IgD-negative memory B cell (primary cell): ENCODE data around the gene MTX1. TPM values are rescaled to one million over a fixed set of nuclear protein-coding genes. Genes with fewer than 3 reads are reported as not detected.
"Not testable (repeated sequence)": the region's sequence is repeated elsewhere in the genome, so short reads cannot be mapped to it uniquely, and the experiment has no call there.

Experiments
- H3K27ac Mint-ChIP-seq, 3 donors: one replicate each; pipeline ENCODE4 v1.8.0; 2020 to 2022; ENCODE audit warnings: mild to moderate bottlenecking in 3 of 3, mixed read lengths in 3 of 3, moderate library complexity in 1 of 3
- H3K27me3 Mint-ChIP-seq: one replicate; pipeline ENCODE4 v1.8.0; 2021; ENCODE audit warnings: mixed read lengths
- H3K36me3 Mint-ChIP-seq: one replicate; pipeline ENCODE4 v1.8.0; 2020; ENCODE audit warnings: mild to moderate bottlenecking, mixed read lengths
- H3K4me1 Mint-ChIP-seq, 3 donors: one replicate each; pipeline ENCODE4 v1.8.0; 2020 to 2022; ENCODE audit warnings: mixed read lengths in 3 of 3, mild to moderate bottlenecking in 1 of 3
- H3K4me3 Mint-ChIP-seq, 4 donors: one replicate each; pipeline ENCODE4 v1.8.0; 2020 to 2022; ENCODE audit warnings: mild to moderate bottlenecking in 4 of 4, mixed read lengths in 4 of 4, moderate library complexity in 3 of 4
- H3K9me3 Mint-ChIP-seq, 3 donors: one replicate each; pipeline ENCODE4 v1.8.0; 2020 to 2021; ENCODE audit warnings: mixed read lengths in 3 of 3, mild to moderate bottlenecking in 1 of 3
- polyA plus RNA-seq: library from polyadenylated mRNA; unstranded; fragments of 300-500 nt; fragmentation: Illumina TruSeq; gene quantifications from one replicate; pipeline ENCODE4 v1.2.3, GENCODE V29; 2021

Gene MTX1
- polyA plus RNA-seq, 1 donor from 2014 or later = 41.7 TPM

DNA sequence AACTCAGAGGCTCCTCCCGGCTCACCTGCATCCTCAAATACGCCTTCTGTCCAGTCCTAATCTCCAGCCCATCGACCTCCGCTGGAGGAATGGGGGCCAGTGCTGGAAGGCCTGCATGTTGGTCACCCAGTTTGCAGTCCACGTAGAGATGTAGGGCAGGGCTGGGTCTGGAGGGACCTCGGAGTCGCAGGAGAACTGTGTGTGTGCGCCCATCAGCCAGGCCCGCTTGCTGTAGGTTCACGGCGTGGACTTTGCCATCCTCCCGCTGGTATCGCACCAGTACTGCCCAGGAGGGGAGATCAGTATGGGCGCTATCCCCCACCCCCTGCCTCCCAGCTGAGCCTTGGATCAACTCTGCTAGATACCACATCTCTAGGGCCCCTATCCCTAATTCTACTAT lies 3.5 kb upstream of the MTX1 start:
- H3K4me3 Mint-ChIP-seq = peak overlapping the region in 1 of 4 donors; percentile 41
- H3K4me1 Mint-ChIP-seq = peaks cover 13 to 18% (median 14%) of the 10 kb centered on the region in 3 donors
- no peaks in the 10 kb centered on the region for H3K9me3 Mint-ChIP-seq
- H3K27ac Mint-ChIP-seq = no peak overlapping the region
- no peaks in the 10 kb centered on the region for H3K36me3 Mint-ChIP-seq
- peaks cover 1% of the 10 kb centered on the region for H3K27me3 Mint-ChIP-seq

DNA sequence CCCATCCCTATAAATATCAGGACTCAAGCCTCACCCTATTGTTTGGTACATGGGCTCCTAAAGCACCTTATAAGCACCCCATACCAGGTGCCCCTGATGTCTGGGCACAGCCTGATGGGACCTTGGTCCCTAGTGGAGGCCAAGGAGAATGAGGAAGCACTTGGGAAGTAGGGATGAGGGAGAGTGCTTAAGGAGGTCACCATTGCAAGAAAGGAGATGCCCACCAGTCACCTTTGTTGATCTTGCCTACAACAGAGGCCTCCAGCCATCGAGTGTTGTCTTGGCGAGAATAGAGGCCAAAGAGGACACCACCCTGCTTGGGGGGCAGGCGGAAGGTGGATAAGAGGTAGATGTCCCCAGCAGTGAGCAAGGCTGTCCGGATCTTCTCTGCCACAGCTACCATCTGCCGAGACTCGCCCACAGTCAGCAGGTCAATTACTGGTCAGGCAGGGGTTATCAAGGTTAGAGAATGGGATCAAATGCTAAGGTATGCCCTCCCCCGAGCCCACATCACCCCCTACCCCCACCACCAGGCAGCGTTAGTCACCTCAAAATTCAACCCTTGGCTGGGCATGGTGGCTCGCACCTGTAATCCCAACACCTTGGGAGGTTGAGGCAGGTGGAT lies 2.4 kb upstream of the MTX1 start:
- H3K27me3 Mint-ChIP-seq = peaks cover 1% of the 10 kb centered on the region
- peak overlapping the region in 1 of 4 donors; percentile 6 for H3K4me3 Mint-ChIP-seq
- peaks cover 13 to 18% (median 14%) of the 10 kb centered on the region in 3 donors for H3K4me1 Mint-ChIP-seq
- no peaks in the 10 kb centered on the region for H3K9me3 Mint-ChIP-seq
- no peaks in the 10 kb centered on the region for H3K36me3 Mint-ChIP-seq
- peak overlapping the region in 2 of 3 donors; percentile 39 to 47 for H3K27ac Mint-ChIP-seq

DNA sequence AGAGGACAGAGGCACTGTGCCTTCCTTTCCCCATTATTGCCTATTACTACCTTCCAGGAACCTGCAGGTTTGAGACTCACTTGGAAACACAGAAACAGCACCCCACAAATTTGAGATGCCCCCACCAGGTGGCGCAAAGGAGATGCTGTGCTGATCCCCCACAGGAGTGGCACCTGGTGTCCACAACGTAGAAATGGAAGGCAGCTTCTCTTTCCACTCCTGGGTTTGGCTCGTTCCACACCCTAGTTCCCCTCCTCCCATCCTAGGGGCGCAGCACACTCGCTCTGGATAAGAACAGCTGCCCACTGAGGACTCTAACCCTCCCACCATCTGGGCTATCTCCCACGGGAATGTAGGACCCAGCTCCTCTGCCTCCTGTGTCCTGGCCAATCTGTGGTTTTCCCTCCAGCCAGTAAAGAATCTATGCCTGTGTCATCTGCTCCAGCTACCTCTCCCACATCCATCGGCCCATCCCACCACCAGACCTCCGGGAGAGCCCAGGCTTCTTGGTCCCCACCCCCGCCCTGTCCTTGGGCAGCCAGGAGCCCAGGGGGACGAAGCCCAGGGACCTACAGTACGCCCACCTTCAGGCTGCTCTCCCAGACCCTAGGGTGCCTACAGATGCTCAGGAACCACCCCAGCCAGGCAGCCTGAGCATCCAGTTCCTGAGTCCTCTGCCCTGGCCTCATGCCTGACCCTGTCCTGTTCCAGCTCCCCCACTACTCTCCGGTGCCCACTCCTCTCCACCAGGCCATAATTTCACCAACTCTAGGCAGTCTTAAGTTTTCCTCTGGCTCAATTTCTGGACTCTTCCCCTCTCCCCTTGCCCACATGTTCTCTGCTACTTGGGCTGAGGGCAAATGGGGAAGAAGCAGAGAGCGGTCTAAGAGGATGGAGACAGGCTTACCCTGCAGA lies 1.3 kb upstream of the MTX1 start:
- Mint-ChIP-seq H3K27ac (peak overlapping the region; percentile 98 to 99 (median 98)), H3K9me3 (no peaks in the 10 kb centered on the region), H3K4me1 (peaks cover 13 to 18% (median 14%) of the 10 kb centered on the region in 3 donors), H3K36me3 (no peaks in the 10 kb centered on the region), H3K4me3 (peak overlapping the region; percentile 60 to 91 (median 82)), H3K27me3 (peaks cover 1% of the 10 kb centered on the region)

GRCh38 chr1:155207806-155208540 lies 522 bp upstream of the MTX1 start, which contains the start of gene THBS3:
TSS of gene THBS3 (minus strand) at chr1:155207897. CDS start at chr1:155207876, 21 bp downstream.
- Mint-ChIP-seq H3K27ac (peak within 1 kb of the TSS; percentile 98 to 99 (median 98)), H3K27me3 (peaks cover 1% of the 10 kb centered on the region), H3K9me3 (no peaks in the 10 kb centered on the region), H3K4me3 (peak within 1 kb of the TSS; percentile 83 to 97 (median 92)), H3K4me1 (peaks cover 13 to 18% (median 14%) of the 10 kb centered on the region in 3 donors), H3K36me3 (no peaks in the 10 kb centered on the region)

GRCh38 chr1:155209312-155209721 lies 822 bp downstream of the MTX1 start:
- H3K4me3 Mint-ChIP-seq = peak overlapping the region; percentile 83 to 97 (median 92)
- H3K9me3 Mint-ChIP-seq = no peaks in the 10 kb centered on the region
- H3K36me3 Mint-ChIP-seq = no peaks in the 10 kb centered on the region
- peak overlapping the region; percentile 98 to 99 (median 98) for H3K27ac Mint-ChIP-seq
- H3K27me3 Mint-ChIP-seq = peaks cover 1% of the 10 kb centered on the region
- H3K4me1 Mint-ChIP-seq = peaks cover 13 to 18% (median 14%) of the 10 kb centered on the region in 3 donors

DNA sequence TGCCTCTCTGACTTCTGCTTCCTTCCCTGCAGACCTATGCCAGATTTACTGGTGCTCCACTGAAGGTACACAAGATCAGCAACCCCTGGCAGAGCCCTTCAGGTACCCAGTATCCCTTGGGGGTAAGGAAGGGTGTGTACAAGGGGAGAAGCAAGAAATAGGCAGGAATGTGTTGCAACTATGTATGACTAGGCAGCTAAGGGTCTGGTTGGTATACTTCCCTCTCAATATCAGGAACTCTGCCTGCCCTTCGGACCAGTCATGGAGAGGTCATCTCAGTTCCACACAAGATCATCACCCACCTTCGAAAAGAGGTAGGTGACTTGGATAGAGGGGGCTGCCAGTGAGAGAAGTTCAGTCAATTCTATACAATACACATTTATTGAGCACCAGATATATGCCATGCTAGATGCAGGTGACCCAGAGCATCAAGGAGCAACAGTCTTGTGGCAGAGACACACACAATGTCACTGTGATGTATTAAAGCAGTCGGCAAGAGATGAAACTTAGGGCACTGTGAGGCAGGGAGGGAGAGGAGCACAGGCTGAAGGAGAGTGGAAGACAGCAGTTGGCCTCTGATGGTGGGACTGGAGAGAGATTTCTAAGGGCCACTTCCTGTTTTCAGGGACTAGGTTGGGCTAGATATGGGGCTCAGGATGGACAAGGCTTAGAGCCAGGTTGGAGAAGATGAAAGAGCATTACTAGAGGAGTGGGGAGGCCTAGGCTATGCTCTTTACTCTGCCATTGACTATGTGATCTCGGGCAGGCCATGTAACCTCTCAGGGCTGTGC lies 2.0 kb downstream of the MTX1 start:
- H3K27me3 Mint-ChIP-seq = peaks cover 1% of the 10 kb centered on the region
- H3K36me3 Mint-ChIP-seq = no peaks in the 10 kb centered on the region
- H3K27ac Mint-ChIP-seq = peak overlapping the region; percentile 24 to 99 (median 90)
- H3K4me3 Mint-ChIP-seq = peak overlapping the region in 3 of 4 donors; percentile 55 to 91 (median 71)
- H3K9me3 Mint-ChIP-seq = no peaks in the 10 kb centered on the region
- peaks cover 13 to 18% (median 14%) of the 10 kb centered on the region in 3 donors for H3K4me1 Mint-ChIP-seq

DNA sequence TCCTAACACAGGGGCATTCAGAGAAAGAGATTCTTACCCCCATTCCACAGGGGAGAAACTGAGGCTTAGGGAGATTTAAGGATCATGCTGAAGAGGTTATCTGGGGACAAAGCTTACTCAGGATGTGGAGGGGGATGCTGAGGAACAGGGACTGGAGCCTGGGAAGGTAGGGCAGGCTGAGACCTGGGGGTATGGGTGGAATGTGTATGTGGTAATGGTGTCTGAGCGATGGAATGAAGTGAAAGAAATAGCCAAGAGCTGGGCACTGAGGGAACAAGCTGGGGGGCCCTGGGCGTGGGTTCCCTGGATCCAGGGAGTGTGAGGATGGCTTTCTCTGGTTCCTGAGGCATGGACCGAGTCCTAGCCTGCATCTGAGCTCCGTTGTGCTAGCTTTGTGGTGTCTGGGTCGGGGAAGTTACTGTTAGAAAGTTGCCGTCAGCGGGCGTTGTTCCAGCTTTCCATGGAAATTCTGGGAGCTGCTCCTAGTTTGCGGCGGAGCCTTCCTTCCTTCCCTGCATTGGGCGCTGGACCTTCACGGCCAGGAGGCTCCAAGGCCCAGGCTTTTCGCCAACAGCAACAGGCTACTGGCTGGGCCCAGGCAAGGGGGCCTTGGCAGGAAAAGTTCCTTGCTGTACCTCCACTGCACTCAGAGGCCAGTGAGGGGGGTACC lies 3.0 kb downstream of the MTX1 start:
- H3K4me1 Mint-ChIP-seq = peaks cover 13 to 18% (median 14%) of the 10 kb centered on the region in 3 donors
- not testable (repeated sequence) for H3K36me3 Mint-ChIP-seq, H3K27me3 Mint-ChIP-seq, H3K9me3 Mint-ChIP-seq
- H3K27ac Mint-ChIP-seq = peak overlapping the region in 2 of 3 donors; percentile 67 to 90
- peak overlapping the region in 1 of 4 donors; percentile 5 for H3K4me3 Mint-ChIP-seq

DNA sequence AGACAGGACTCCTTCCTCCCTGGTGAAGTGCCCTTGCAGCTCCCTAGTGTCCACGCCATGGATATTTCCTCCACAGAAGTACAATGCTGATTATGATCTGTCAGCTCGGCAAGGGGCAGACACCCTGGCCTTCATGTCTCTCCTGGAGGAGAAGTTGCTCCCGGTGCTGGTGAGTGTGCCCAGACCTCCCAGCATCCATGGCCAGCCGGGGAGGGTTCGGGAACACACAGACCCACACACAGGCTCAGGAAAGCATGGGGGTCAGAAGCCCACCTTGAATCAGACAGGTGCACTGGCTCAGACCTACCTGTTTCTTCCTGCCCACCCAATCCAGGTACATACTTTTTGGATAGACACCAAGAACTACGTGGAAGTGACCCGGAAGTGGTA lies 3.6 kb downstream of the MTX1 start:
- not testable (repeated sequence) for H3K4me3 Mint-ChIP-seq, H3K27me3 Mint-ChIP-seq, H3K9me3 Mint-ChIP-seq, H3K36me3 Mint-ChIP-seq
- Mint-ChIP-seq H3K4me1 (peaks cover 9 to 15% (median 10%) of the 10 kb centered on the region in 3 donors), H3K27ac (peak overlapping the region in 1 of 3 donors; percentile 42)

DNA sequence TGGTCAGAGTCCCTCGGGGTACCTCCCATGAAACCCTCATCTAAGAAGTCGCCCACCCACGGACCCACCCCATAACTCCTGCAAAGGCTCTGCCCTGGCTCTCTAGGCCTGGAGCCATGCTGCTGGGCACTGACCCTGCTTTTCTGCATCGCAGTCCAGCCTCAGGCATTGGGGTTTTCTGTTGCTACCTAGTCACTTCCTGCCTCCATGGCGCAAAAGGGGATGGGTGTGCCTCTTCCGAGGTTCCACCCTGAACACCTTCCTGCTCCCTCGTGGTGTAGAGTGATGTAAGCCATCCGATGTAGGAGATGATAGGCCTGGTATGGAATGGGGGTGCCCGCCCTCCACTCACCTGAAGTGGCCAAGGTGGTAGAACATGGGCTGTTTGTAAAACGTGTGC lies 6.2 kb downstream of the MTX1 start:
- H3K27ac Mint-ChIP-seq = peak overlapping the region in 2 of 3 donors; percentile 1 to 48

DNA sequence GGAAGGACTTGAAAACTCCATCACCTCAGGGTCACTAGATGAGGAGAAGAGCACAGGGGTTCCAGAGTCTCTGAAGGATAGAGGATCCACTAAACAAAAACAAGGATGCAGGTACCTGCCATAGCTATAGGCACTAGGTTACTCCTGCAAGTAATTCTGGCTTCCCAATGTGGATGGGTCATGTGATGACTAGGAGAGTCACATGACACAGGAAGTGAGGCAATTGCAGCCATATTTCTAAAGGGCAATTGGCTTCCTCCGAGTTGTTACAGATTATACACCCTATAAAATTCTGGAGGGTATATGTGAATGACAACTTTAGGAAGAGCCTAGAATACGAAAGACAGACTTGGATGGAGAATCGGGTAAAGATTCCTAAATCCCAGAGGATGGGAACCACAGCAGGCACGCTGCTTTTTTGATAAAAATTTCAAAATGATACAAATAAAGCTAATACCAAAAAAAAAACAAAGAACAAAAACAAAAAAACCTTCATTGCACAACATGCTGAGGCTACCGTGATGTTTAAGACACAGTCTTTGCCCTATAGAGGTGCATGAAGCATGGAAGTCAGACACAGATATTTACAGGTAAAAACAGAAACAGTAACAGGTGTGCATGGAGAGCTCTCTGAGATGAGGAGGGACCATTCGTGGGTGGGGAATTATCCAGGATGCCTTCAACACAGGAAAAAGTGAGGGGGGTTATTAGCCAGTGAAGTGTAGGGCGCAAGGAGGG lies 10.5 kb downstream of the MTX1 start:
- peaks cover 7 to 16% (median 12%) of the 10 kb centered on the region in 3 donors for H3K4me1 Mint-ChIP-seq
- H3K27ac Mint-ChIP-seq = peak overlapping the region in 1 of 3 donors; percentile 56
- H3K36me3 Mint-ChIP-seq = no peaks in the 10 kb centered on the region
- H3K27me3 Mint-ChIP-seq = no peaks in the 10 kb centered on the region
- H3K4me3 Mint-ChIP-seq = no peak overlapping the region
- H3K9me3 Mint-ChIP-seq = no peaks in the 10 kb centered on the region

More for the DNA sequence above, 6.2 kb downstream of the MTX1 start:
- H3K4me1 Mint-ChIP-seq, H3K4me3 Mint-ChIP-seq, H3K9me3 Mint-ChIP-seq, H3K36me3 Mint-ChIP-seq, H3K27me3 Mint-ChIP-seq: not testable (repeated sequence)

GRCh38 chr1:155219592-155220031 lies 11.1 kb downstream of the MTX1 start:
- Mint-ChIP-seq H3K9me3 (no peaks in the 10 kb centered on the region), H3K36me3 (no peaks in the 10 kb centered on the region), H3K4me3 (peak overlapping the region in 1 of 4 donors; percentile 47), H3K4me1 (peaks cover 13 to 20% (median 18%) of the 10 kb centered on the region in 3 donors), H3K27ac (peak overlapping the region in 1 of 3 donors; percentile 56), H3K27me3 (no peaks in the 10 kb centered on the region)

DNA sequence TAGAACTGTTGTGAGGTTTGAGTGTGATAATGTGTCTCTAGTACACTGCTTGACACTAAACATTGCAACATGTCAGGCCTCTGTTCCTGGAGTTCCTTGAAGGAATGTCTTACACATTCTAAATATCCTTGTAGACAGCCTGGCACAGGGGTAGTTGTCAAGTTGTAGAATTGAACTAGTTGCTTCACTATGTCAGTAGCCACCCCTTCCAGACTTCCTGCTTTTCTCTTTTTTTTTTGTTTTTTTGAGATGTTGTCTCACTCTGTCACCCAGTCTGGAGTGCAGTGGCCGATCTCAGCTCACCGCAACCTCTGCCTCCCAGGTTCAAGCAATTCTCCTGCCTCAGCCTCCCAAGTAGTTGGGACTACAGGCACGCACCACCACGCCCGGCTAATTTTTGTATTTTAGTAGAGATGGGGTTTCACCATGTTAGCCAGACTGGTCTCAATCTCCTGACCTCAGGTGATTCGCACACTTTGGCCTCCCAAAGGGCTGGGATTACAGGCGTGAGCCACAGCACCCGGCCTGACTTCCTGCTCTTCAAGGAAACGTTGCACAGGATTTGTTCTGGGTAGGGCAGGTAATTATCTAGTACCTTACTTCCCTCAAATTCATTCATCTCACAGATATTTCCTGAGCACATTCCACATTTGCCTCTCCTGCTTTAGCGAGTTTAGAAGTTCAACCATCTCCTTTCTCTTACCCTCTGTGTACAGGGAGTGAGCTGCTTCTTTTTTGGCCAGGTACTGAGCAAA lies 11.9 kb downstream of the MTX1 start:
- peaks cover 17 to 24% (median 22%) of the 10 kb centered on the region in 3 donors for H3K4me1 Mint-ChIP-seq
- H3K4me3 Mint-ChIP-seq = peak overlapping the region in 1 of 4 donors; percentile 9
- H3K36me3 Mint-ChIP-seq, H3K27me3 Mint-ChIP-seq, H3K9me3 Mint-ChIP-seq, H3K27ac Mint-ChIP-seq: not testable (repeated sequence)
